NAMALWA (cell line): ENCODE results near the gene STK38L.

Source experiments
- DNase-seq: peaks from one replicate; pipeline ENCODE4 v3.0.0-alpha.2; 2015; ENCODE audit warnings: low spot score

The STK38L gene

DNA sequence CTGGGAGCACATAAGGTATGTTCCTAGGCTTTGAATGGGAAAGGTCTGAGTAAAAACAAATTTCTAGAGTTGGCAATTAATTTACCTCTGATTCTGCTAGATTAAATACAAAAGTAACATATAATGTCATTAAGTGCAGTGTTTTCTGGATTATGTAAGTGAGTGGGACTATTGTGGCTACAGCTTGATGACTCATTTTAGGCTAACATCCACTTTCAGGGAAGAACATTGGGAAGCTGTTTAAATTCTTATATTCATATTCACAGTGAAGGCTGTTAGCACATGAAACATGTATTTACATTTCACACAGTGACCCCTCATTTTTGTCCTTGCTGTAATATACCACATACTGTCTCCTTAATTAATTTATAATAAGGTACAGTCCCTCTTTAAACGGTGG is 75.3 kb downstream of the STK38L start:
- no peak for DNase-seq

DNA sequence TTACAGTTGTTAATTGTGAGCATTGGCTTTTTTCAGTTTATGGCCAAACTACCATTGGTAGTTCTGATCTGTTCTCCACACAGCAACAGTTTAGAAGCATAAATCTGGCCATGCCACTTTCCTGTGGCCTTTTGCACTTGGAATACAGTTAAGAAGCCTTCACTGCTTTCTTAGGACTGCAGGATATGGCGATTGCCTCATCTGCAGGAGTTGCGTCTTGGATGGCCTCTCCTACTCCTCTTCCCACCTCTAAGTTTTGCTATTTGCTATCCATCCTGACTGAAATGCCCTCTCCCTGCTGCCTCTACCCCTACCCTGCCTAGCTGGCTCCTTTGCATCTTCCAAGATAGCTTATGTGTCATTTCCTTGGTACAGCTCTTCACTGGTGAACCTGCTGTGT is 75.8 kb downstream of the STK38L start:
- no peak for DNase-seq

DNA sequence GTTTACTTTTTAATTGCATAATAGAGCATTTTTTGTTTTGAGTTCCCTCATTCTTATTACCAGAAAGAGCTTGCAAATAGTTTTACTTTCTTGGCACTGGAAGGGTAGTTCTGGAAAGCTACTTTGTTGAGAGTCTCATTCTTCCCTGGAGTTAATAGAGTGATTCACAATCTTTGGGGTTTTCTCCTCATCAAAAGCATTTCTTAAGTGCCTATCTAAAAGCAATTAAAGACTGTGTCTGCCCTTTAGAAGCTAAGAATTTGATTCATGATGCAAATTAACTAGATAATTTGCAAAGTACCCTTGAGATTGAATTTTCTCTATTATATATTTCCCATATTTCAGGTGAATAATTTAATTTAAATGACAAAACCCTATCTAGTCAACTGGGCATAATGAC is 80.4 kb downstream of the STK38L start:
- no peak for DNase-seq

DNA sequence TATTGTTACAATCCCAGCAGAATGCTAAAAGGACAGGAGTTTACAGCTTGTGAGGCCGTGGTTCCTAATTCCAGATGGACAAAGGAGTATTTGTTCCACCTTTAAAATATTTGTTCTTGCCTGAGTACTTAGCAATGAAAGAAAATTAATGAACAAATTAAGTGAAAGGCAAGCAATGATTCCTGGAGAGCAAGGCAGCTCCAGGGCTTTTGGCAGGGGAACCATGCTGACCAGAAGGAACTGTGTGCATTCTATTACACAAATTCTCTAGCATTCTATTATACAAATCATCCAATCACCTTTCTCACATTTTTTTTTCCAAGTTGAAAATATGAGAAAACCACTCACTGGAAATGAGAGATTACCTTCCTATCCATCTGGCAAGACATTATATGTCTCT is 86.8 kb downstream of the STK38L start:
- no peak for DNase-seq

DNA sequence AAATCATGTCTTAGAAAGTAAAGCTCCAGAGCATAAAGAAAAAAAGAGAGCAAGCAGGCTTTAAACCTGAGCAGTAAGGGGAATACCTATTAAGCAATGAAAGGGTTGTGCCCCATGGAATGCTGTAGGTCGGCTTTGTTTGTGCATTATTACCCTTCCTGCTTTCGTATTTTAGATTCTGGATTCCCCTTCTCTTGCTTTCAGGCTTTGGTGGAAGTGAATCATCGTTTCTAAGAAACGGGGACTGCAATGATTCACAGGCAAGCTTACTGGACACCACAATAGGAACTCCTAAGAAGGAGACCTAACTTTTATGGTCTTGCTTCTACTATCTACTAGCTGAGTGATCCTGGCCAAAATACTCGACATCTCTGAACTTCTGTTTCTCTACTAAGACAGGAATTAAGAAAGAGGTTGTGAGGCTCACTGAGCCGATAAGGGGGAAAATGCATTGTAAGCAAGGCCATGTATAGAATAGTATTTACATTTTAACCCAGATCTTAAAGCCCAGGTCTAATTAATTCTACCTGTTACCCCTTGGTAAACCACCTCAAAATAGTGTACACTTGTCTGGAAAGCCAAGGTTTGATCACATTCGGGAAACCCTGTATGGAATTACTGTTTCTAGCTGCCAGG is 87.3 kb downstream of the STK38L start:
- peak; percentile 7 for DNase-seq

DNA sequence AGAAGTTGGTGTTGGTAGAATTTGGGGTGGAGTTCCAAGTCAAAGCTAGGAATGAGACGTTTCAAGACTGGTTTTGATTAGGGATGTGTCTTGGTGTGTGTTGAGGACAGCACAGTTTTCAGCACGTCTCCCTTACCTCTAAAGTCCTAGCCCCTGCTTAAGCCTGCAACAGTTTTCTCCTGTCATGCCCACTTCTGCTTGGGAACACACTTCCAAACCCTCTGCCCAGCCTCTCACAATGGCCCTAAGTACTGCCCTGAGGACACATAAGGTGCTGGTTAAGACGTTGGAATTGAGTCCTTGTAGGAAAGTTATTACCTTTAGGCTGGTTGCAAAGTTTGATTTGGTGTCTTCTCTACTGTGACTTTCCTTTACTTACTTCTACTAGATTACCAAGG is 87.8 kb downstream of the STK38L start:
- DNase-seq: no peak

DNA sequence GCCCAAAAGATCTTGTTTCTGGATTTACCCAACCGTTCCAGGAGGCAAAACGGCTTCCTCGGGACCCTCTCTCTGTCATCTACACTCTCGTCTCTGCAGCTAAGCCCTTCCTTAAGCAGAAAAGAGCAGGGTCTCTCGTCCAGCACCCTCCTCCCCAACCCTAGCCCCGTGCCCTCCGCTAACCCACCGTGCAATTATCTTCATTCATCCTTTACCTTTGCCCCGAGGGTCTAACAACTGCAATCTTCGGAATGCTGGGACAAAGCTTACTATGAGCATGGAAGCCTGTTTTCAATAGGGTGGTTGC is 88.3 kb downstream of the STK38L start:
- DNase-seq: no peak

DNA sequence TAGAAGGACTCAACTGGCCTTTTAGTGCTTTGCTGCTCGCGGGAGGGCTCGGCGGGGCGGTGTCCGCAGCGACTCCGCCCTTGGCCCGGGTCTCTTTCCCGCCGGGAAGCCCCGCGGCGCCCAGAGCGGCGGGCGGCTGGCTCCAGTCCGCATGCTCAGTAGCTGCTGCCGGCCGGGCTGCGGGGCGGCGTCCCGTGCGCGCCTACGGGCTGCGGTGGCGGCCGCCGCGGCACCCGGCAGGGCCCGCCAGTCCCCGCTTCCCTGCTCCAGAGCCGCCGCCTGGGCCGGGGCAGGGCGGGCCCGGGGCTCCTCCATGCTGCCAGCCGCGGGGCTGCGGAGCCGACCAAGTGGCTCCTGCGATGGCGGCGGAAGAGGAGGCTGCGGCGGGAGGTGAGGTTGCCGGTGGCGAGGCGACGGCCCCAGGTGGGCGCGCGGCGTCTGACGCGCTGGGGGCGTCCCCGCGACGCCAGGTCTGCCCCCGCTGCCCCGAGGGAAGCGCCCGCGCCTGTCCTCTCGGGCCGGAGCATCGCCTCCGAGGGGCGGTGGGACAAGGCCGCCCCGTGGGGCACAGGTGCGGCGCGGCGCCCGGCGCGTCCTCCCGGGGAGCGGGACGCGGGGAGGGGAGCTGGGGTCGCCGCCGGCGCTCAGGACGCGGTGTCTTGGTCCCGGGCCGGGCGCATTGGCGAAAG is 88.8 kb downstream of the STK38L start, which contains the start of gene BMAL2:
TSS of gene BMAL2 (plus strand) at position 123 of the 689 bp plus-strand sequence. CDS start at position 360, 237 bp downstream.
- peak; percentile 36 for DNase-seq

DNA sequence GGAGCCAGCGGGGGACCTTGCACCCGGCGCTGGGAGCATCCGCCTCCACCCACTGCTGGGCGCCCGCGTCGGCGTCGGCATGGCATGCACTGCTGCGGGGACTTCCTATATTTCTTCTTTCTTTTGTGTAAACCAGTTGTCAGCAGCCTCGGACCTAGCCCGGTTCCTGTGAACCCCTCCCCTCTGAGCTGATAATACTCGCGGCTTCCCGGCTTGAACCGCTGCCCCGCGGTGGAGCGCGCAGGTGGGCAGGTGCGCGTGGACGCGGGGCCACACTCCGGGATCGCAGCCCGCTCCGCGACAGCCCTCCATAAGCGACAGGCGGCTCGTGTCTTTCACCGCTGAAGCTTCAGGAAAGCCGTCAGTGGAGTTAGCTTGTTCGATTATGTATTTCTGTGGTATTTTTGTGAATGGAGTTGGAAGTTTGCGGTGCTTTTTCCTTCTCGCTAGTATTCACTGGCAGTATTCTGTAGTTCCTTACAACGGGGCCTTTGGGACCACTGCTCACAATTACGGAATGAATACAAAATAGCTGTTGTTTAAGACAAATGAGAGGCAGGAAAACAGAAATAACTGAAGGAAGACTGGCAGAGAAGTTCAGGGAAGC is 89.4 kb downstream of the STK38L start:
- DNase-seq: peak; percentile 47

DNA sequence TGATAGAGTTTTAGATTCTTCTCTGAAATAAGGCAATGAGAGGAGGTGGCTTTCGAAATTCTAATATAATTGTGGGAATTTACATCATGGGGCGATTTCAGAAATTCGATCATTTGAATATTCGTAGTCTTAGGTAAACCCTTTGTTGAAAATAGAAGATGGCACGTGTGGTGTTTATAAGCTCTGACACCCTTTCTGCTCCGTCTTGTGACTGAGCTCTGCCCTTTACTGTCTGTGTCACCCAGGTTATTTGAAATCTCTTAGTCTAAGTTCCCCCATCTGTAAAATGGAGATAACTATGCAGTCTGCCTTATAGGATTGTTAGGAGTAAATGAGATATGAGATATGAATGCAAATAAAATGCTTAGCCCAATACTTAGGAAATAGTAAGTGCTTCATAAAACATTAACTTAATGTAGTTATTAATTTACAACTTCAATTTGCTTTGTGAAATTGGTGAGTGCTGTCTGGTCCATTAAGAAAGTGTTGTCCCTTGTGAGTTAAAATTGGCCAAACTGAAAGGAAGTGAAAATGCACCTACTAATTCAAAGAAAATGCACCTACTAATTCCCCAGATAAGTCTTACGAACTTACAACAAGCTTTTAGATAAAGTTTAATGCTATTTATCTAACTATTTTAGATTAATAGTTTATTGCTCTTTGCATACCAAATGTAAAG is 90.1 kb downstream of the STK38L start:
- DNase-seq: peak; percentile 25

DNA sequence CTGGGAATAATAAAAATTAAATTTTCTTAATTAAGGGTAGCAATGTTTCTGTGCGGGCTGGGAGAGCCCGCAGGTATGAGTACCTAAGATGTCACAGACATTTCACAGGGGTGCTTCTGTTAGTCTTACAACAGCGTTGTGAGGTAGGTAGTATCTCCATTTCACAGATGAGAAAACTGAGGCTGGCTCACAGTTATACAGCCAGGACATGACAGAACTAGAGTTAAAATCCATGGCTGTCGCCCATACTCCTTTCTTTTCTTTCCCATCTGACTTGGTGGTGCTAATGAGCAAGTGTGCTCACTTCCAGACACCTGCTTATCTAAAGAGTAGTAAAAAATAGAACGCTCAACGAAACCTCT is 90.6 kb downstream of the STK38L start:
- DNase-seq: no peak

DNA sequence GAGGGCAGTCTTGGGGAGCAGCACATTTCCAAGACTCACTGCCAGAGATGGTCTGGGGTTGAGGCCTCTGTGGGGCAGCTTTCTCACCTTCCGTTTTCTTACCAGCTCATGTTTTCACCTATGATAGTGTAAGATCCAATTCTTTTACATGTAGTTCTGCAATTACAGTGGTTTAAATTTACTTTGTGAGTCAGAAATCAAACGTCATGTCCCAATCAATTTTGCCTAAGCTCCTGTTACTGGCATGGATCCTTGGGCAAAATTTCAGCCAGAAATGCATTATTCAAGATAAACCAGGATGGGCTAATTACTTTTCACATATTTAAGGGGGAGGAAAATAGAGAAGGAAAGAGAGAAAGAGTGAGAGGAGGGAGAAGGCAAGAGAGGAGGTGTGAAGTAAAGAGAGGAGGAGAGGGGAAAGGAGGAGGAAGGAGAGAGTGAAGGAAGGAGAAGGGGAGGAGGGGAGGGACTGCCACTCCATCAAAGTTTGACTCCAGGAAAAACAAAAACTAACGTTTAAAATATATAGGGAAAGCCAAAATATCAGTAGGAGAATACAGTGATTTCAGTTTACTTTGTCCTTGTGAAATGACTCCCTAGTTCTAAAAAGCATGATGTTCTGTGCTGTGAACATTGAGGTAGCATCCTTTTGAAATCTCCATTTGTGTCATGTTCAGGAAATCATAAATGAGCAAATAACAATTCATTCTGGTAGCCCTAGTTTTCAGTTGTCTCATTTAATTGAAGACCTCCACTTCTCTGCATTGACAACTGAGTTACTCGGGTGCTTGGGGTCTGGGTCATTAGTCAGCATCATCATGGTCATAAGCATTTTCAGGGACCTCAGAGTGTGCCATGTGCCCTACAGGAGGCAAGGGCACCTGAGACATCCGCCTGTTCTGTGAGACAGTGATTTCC is 91.5 kb downstream of the STK38L start:
- DNase-seq: no peak

DNA sequence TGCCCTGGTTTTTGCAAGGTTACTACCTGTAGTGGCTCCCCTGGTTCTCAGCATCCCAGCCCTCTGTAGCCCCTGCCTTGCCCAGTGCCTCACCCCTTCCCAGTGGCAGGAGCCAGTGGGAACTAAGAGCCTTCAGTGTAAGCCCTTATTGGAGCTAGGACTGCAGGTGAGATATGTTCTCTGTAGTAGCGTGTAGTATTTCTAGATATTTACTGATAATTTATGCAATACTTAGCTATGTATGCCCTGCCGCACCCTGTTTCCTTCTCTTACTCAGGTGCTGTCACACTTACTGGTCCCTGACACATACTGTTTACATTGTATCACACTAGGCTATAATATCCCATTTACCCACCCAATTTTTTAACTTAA is 92.2 kb downstream of the STK38L start:
- no peak for DNase-seq

DNA sequence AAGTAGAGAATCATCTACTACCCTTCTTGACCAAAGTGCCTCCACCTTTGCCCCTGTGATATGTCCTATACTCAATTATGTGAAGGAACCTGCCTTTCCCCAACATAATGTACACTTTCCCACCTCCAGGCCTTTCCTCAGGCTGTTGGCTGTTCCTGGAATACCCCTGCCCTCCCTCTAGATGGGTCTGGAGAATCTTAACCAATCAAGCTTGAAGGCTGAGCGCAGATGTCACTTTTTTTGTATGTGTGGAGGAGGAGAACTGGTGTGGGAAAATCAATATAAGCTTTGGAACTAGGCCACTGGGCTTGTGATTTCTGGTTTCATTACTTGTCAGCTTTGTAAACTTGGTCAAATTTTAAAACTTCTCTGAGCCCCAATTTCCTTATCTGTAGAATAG is 93.3 kb downstream of the STK38L start:
- no peak for DNase-seq

DNA sequence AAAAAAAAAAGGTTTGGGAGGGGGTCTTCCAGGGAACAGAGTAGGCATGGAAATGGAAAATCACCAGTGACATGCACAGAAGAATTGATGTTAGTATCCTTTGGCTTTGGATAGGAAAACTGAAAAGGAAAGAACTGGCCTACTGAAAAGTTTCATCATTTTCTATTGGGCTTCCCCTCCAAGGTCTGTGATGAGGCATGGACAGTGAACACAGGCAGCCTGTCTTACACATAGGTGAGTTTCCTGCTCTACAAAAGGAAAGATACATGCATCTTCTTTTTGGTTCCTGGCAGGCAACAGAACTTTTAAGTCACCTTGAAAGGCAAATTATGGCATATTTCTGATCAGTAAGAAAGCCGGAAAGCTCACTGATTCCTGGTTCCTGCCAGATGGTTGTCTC is 94.4 kb downstream of the STK38L start:
- DNase-seq: no peak

DNA sequence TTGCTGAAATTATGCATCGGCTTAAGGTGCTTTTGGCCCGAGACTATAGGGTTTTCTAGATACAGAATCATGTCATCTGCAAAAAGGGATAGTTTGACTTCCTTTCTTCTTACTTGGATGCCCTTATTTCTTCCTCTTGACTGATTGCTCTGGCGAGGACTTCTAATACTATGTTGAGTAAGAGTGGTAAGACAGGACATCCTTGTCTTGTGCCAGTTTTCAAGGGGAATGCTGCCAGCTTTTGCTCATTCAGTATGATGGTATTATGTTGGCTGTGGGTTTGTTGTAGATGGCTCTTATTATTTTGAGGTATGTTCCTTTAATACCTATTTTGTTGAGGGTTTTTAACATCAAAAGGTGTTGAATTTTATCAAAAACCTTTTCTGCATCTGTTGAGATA is 96.9 kb downstream of the STK38L start:
- no peak for DNase-seq

DNA sequence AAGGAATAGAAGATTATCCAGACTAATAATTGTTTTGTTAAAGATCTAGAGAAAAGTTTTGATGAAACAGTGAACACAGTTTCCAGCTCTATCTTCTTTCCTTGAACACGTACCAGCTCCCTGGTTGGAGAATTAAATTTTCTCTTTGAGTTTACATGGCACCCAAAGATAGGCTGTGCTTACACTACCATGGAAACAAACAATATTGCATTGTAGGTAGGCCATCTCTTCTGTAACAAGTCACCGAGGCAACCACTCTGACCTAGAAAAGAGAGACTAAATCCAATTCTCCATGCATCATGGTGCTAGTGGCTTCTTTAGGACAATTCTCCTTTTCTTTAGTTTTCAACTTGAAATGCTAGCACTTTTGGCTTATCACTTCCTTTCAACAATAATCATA is 98.5 kb downstream of the STK38L start:
- no peak for DNase-seq

DNA sequence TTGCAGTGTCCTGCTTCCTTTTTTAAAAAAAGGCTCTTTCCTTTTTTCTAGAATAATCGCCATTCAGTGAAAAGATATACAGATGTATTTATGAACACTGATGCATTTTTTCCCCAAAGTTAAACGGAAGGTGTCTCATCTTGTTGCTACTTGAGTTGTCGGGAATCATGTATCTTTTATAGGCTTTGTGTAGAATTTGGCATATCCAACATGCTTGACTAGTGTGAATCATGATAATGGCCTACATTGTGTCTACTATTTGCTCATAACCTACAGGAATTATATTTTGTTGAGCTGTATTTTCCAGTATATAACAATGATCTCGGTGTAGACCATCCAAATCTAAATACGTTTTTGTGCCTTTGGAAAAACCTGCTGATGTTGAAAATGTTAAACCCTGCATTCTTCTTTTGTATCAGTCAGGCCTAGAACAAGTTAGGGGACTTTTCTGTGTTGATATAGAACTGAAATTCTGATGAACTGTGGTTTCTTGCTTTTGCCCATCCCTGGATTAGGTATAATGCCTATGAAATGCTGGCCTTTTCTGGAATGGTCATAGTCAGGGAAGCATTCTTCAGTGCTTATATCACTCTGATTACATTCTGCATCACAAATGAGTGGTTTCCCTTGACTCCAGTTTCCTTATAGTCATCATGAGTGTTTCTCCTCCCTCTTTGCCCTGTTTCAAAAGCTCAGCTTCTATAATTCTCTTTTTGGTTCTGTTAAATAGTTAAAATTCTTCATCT is 99.3 kb downstream of the STK38L start:
- DNase-seq: no peak

DNA sequence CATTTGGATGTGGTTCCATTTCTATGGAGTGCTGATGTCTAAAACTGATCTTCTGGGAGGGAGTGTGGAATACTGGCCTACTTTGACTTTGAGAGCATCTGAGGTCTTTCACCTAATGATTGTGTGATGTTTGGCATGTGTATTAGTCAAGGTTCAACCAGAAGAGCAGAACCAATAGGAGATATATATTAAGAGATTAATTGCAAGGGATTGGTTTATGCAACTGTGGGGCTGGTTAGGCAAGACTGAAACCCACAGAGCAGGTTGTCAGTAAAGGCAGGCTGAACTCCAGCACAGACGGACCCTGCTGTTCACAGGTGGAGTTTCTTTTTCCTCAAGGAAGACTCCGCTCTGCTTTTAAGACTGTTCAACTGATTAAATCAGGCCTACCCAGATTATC is 100.2 kb downstream of the STK38L start:
- DNase-seq: no peak

DNA sequence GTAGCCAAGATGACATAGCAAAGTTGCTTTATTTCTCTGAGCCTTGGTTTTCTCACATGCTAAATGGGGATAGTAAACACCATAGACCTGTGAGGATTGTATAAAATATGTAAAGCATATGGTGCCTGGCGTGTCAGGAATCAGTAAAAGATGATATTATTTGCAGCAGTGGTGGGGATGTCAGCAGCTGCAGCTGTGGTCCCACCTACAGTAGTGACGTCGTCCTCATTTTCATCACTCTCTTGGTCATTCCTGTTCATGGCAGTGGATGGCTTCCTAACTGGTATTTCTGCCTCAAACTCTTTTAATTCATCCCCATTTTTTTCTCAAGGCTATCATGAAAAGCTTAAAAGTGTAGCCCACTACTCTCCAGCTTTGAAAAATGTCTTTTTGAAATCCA is 100.7 kb downstream of the STK38L start:
- DNase-seq: no peak

DNA sequence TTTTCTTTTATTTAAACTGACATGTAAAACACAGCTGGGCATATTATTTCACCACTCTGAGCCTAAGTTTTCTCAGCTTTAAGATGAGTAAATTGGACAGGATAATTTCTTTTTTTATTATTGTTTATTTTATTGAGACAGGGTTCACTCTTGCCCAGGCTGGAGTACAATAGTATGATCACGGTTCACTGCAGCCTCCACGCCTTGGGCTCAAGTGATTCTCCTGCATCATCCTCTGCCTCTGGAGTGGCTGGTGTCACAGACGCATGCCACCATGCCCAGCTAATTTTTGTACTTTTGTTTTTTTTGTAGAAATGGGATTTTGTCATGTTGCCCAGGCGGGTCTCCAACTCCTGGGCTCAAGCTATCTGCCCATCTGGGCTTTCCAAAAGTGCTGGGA is 101.3 kb downstream of the STK38L start:
- no peak for DNase-seq

DNA sequence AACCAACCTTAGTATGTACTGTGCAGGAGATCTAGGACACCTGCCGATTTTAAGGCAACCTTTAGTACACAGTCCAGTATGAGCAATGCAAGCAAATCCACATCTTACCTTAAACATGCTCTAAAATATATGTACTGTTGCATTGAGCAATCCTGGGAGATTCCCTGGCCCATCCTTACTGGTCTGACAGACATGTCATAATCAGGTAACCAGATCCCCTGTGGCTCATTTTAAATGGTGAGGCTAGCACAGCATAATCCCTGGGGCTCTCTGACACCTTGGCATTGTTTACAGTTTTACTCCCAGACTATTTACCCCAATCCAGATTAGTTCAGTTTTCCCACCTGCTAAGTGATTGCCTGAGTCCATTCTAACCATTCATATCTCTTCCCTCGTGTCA is 103.7 kb downstream of the STK38L start:
- no peak for DNase-seq
